Hair follicular keratinocyte (primary cell): ENCODE data around the gene DMKN. TPM values are rescaled to one million over a fixed set of nuclear protein-coding genes. Genes with fewer than 3 reads are reported as not detected.

Experiments
- total RNA-seq: library from RNA; depleted of rRNA; stranded (reverse); fragments of >200 nt; gene quantifications from 2 replicates; pipeline ENCODE4 v1.2.3, GENCODE V29; 2015

The DMKN gene
- 317 and 408 TPM in 2 replicates for total RNA-seq

GRCh38 chr19:35513628-35514281 is at the start of gene DMKN:
Gene DMKN, minus strand, starts transcription at chr19:35513649. Its CDS starts 174 bp downstream, at chr19:35513475.

GRCh38 chr19:35545001-35545854 is 31.8 kb upstream of the DMKN start, which contains the start of gene TMEM147:
Gene TMEM147, plus strand, starts transcription at chr19:35545626. Its CDS starts 114 bp downstream, at chr19:35545740.

GRCh38 chr19:35533201-35533821 is 19.9 kb upstream of the DMKN start, which contains the start of gene GAPDHS:
Gene GAPDHS, plus strand, starts transcription at chr19:35533456. Its CDS starts 72 bp downstream, at chr19:35533528.

GRCh38 chr19:35528218-35529038 is 15.0 kb upstream of the DMKN start, which contains the start of gene SBSN:
Gene SBSN, minus strand, starts transcription at chr19:35528311. Its CDS starts 30 bp downstream, at chr19:35528281.

GRCh38 chr19:35490364-35490763 is 23.1 kb downstream of the DMKN start, which contains the start of gene KRTDAP:
Gene KRTDAP, minus strand, starts transcription at chr19:35490464. Its CDS starts 22 bp downstream, at chr19:35490442.

GRCh38 chr19:35447606-35448469 is 65.6 kb downstream of the DMKN start, which contains the start of gene FFAR2:
Gene FFAR2, plus strand, starts transcription at chr19:35448257. Its CDS starts 1,458 bp downstream, at chr19:35449715.

Other genes with a start within 250 kb of the DMKN start
- 68.6 and 81.7 TPM in 2 replicates for gene USF2, start 244.7 kb downstream of the DMKN start, total RNA-seq
- not detected in 2 replicates for gene HAMP, start 231.1 kb downstream of the DMKN start, total RNA-seq
- not detected in 2 replicates for gene MAG, start 221.5 kb downstream of the DMKN start, total RNA-seq
- not detected in 2 replicates for gene CD22, start 184.5 kb downstream of the DMKN start, total RNA-seq
- not detected in 2 replicates for gene FFAR1, start 165.7 kb downstream of the DMKN start, total RNA-seq
- not detected in 2 replicates for gene FFAR3, start 155.2 kb downstream of the DMKN start, total RNA-seq
- gene GPR42, start 142.6 kb downstream of the DMKN start, total RNA-seq, result not detected in 2 replicates
- not detected in 2 replicates for gene FFAR2, start 65.4 kb downstream of the DMKN start, total RNA-seq
- 1.4 and 4.2 TPM in 2 replicates for gene KRTDAP, start 23.2 kb downstream of the DMKN start, total RNA-seq
- 1.1 and 3.4 TPM in 2 replicates for gene SBSN, start 14.7 kb upstream of the DMKN start, total RNA-seq
- gene GAPDHS, start 19.8 kb upstream of the DMKN start, total RNA-seq, result not detected in 2 replicates
- 127 and 137 TPM in 2 replicates for gene TMEM147, start 32.0 kb upstream of the DMKN start, total RNA-seq
- gene ATP4A, start 50.0 kb upstream of the DMKN start, total RNA-seq, result not detected in 2 replicates
- gene PMIS2, start 72.5 kb upstream of the DMKN start, total RNA-seq, result not detected in 2 replicates
- gene HAUS5, start 99.1 kb upstream of the DMKN start, total RNA-seq, result 11.0 and 13.1 TPM in 2 replicates
- gene RBM42, start 115.4 kb upstream of the DMKN start, total RNA-seq, result 75.7 and 96.4 TPM in 2 replicates
- gene ETV2, start 128.1 kb upstream of the DMKN start, total RNA-seq, result 0.23 and 3.9 TPM in 2 replicates
- 481 and 564 TPM in 2 replicates for gene COX6B1, start 134.7 kb upstream of the DMKN start, total RNA-seq
- gene UPK1A, start 152.9 kb upstream of the DMKN start, total RNA-seq, result not detected in 2 replicates
- gene ZBTB32, start 190.9 kb upstream of the DMKN start, total RNA-seq, result not detected in 2 replicates
- 6.4 and 13.0 TPM in 2 replicates for gene KMT2B, start 204.4 kb upstream of the DMKN start, total RNA-seq
- 2.3 and 11.4 TPM in 2 replicates for gene IGFLR1, start 228.8 kb upstream of the DMKN start, total RNA-seq
- 10.5 and 12.1 TPM in 2 replicates for gene U2AF1L4, start 231.8 kb upstream of the DMKN start, total RNA-seq
- gene PSENEN, start 232.0 kb upstream of the DMKN start, total RNA-seq, result 28.4 and 34.8 TPM in 2 replicates
- 7.6 and 49.7 TPM in 2 replicates for gene LIN37, start 234.9 kb upstream of the DMKN start, total RNA-seq
- gene HSPB6, start 243.4 kb upstream of the DMKN start, total RNA-seq, result 0.15 TPM in 1 of 2 replicates, not detected in the other
- 8.4 and 11.7 TPM in 2 replicates for gene PROSER3, start 244.5 kb upstream of the DMKN start, total RNA-seq